Measurements from ENCODE around the gene EIF6.
"Not testable (repeated sequence)": the region's sequence is repeated elsewhere in the genome, so short reads cannot be mapped to it uniquely, and the experiment has no call there.

EIF6 gene

GRCh38 chr20:35254448-35254999 lies 30.0 kb downstream of the EIF6 start:
- DNase-seq, result no peak

GRCh38 chr20:35253010-35253409 lies 31.6 kb downstream of the EIF6 start:
- DNase-seq, result no peak

GRCh38 chr20:35252598-35252997 lies 32.0 kb downstream of the EIF6 start:
- DNase-seq, result not testable (repeated sequence)

GRCh38 chr20:35252037-35252461 lies 32.5 kb downstream of the EIF6 start:
- DNase-seq, result peak; percentile 58

DNA sequence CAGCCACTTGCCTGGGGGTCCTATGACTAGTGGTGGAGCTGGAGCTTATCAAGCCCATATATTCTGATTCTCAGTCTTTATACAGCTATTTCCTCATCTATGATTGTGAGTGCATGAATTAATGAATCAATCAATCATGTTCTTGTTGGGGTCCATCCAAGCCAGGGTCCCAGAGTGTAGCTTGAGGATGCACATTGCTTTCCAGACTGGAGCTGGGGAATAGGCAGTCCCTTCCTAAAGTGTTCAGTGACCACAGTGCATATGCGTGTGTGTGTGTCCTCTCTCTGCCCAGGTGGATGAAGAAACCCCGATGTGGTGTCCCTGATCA lies 33.0 kb downstream of the EIF6 start:
- DNase-seq, result no peak

GRCh38 chr20:35248641-35249475 lies 35.7 kb downstream of the EIF6 start:
- no peak for DNase-seq

GRCh38 chr20:35246723-35247122 lies 37.8 kb downstream of the EIF6 start:
- DNase-seq, result no peak

GRCh38 chr20:35243986-35244385 lies 40.6 kb downstream of the EIF6 start:
- no peak for DNase-seq

DNA sequence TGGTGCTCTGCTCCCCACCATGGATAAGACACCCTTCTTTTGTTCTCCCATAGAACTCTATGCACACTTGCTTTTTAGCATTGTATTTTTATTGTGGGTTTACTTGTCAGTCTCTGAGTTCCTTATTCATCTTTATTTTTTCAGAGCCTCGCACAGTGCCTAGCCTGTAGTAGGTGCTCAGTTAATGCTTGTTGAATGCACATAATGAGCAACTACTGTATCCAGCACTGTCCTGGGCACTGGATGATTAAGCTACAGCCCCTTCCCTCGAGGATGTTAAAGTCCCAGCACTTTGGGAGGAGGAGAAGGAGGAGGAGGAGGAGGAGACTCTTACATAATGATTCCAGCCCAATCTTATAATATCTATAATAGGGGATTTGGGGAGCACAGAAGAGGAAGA lies 41.3 kb downstream of the EIF6 start:
- DNase-seq, result no peak

DNA sequence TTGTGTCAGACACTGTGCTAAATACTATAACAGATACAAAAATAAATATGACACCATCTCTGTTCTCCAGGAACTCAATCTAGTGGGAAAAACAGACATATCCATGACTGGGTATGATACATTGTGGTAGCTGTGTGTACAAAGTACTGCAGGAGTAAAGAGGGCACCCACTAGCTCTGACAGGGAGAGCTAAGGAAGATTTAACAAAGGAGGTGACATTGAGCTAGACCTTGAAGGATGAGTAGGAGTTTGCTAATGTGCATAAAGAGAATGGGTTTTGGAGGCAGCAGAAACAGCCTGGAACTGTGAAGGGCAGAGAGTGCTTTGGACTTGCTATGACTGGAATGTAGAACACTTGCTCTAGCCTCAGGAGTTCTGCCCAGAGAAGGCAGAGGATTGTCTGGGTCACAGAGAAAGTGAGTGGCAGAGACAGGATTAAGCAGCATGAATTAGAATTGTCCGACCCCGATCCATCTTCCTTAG lies 43.7 kb downstream of the EIF6 start:
- no peak for DNase-seq

GRCh38 chr20:35240083-35240810 lies 44.3 kb downstream of the EIF6 start:
- DNase-seq, result no peak

GRCh38 chr20:35238735-35239134 lies 45.8 kb downstream of the EIF6 start:
- DNase-seq, result no peak

DNA sequence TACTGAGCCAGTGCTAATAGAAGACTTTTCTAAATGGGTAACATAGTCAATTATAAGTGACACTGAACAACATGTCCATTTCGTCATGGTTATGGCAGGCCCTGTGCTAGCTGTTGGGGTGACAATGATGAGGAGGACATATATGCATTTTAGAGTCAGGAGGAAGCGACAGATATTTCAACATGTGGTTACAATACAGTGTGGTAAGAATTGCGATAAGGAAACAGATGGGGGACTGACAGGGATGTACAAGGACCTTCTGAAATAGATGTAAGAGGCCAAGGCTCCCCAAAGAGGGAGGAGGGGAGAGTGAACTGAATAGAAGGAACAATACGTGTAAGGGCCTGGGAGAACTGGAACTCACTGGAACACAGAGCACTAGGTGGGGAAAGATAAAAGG lies 46.4 kb downstream of the EIF6 start:
- no peak for DNase-seq

- DNase-seq, result no peak
Observed at GRCh38 chr20:35237486-35237885, 47.1 kb downstream of the EIF6 start.

GRCh38 chr20:35235881-35236280 lies 48.7 kb downstream of the EIF6 start:
- no peak for DNase-seq

GRCh38 chr20:35232575-35232974 lies 52.0 kb downstream of the EIF6 start:
- DNase-seq, result no peak
